Measurements from ENCODE around the gene CTBP2.
"Not testable (repeated sequence)": the region's sequence is repeated elsewhere in the genome, so short reads cannot be mapped to it uniquely, and the experiment has no call there.

CTBP2 gene

DNA sequence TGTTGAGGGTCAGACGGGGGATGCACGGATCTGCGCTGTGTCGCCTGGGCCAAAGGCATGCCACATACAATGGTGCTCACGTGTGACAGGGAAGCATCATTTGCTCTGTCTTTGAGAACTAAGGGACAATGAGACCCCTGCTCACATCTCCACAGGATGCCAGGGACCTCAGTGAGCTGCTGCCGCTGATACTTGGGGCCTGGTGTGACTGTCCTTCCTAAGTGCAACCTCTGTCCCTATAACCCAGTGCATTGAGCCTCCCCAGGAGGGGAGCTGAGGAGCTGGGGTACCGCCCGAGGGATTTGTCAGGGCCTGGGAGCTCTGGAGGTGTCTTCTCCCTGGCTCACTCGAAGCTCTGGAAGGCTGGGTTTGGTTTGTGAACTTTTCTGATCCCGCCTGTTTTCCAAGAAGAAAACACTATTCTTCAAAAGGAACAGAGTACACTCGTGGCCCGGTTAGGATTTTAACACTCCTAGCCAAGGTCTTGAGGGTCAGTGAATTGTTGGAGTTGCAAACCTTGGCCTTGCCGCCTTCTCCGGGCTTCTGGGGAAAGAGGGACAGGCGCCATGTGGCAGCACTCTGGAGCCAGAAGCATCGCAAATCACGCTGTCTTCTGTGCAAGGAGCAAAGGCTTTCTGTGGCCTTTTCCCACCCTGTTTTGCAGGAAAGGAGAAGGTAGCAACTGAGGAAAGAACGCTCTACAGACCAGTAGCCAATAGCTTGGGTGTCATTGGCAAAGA lies 26.2 kb upstream of the CTBP2 start:
- Histone ChIP-seq H3K4me3 (ENCODE audit: extremely low read depth, insufficient read depth, low read length, poor library complexity, severe bottlenecking) (no peak overlapping the region), H3K27ac (ENCODE audit: low read depth, low read length, severe bottlenecking) (no peak overlapping the region), H3K9me3 (ENCODE audit: control insufficient read depth, low read length) (no peaks in the 10 kb centered on the region), H3K4me1 (ENCODE audit: control insufficient read depth, insufficient read depth, low read length, poor library complexity, severe bottlenecking) (no peaks in the 10 kb centered on the region), H3K36me3 (ENCODE audit: control insufficient read depth, insufficient read depth, low read length) (no peaks in the 10 kb centered on the region)
- 88 to 96% methylated on average over 14 to 17 of the region's 18 CpGs for WGBS, 2 experiments (ENCODE audit: insufficient coverage in 2 of 2)

DNA sequence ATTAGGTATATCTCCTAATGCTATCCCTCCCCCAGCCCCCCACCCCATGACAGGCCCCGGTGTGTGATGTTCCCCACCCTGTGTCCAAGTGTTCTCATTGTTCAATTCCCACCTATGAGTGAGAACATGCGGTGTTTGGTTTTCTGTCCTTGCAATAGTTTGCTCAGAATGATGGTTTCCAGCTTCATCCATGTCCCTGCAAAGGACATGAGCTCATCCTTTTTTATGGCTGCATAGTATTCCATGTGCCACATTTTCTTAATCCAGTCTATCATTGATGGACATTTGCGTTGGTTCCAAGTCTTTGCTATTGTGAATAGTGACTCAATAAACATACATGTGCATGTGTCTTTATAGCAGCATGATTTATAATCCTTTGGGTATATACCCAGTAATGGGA lies 18.7 kb upstream of the CTBP2 start:
- no CpG with 5 or more reads among the region's 3 CpGs for WGBS, 2 experiments (ENCODE audit: insufficient coverage in 2 of 2)
- not testable (repeated sequence) for H3K27ac ChIP-seq (ENCODE audit: low read depth, low read length, severe bottlenecking); H3K4me1 ChIP-seq (ENCODE audit: control insufficient read depth, insufficient read depth, low read length, poor library complexity, severe bottlenecking); H3K9me3 ChIP-seq (ENCODE audit: control insufficient read depth, low read length); H3K4me3 ChIP-seq (ENCODE audit: extremely low read depth, insufficient read depth, low read length, poor library complexity, severe bottlenecking); H3K36me3 ChIP-seq (ENCODE audit: control insufficient read depth, insufficient read depth, low read length)

DNA sequence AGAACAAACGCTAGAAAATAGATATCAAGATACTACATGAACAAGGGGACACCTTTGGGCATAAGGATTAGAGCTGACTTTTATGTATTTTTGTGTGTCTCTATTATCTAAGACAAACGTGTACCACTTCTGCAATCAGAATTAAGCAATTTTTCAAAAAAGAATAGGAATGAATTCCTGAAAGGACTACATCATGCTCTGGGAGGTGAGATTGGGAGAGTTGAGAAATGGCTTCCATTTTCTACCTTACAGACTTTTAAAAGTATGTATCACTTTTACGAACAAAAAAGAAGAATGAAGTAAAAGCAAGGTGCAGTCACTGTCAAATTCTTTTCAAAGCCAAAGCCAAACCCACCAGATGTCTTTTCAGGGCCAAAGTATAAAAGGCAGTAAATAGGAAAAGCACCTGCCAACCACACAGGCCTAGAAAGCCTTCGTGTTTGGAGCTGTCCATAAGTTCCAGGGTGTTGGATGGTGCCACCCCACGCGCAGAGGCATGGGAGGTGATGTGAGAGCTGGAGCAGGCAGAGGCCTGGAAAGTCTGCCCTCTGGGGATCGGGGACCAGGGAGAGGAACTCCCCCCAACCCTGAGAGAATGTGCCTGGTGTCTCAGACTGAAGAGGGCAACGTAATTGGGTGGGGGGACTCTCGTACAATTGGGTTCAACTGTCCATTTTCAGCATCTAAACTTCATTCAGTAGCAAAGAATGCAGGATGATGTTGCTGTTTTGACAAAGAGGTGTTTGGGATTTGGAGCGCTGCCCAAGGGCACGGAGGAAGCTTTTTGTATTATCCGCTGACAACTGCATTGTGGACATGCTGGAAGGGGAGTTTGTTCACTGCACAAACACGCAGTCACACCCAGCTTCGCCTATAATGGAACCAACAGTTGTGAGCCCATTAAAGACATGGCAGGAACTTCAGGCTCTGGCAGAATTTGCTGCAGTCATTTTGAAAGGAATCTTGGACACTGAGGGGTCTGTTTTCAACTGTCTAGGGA lies 17.6 kb upstream of the CTBP2 start:
- Histone ChIP-seq H3K27ac (ENCODE audit: low read depth, low read length, severe bottlenecking) (no peak overlapping the region), H3K4me3 (ENCODE audit: extremely low read depth, insufficient read depth, low read length, poor library complexity, severe bottlenecking) (no peak overlapping the region), H3K9me3 (ENCODE audit: control insufficient read depth, low read length) (no peaks in the 10 kb centered on the region), H3K4me1 (ENCODE audit: control insufficient read depth, insufficient read depth, low read length, poor library complexity, severe bottlenecking) (no peaks in the 10 kb centered on the region), H3K36me3 (ENCODE audit: control insufficient read depth, insufficient read depth, low read length) (no peaks in the 10 kb centered on the region)
- WGBS, 2 experiments (ENCODE audit: insufficient coverage in 2 of 2): 89 to 100% methylated on average over 7 to 10 of the region's 14 CpGs

DNA sequence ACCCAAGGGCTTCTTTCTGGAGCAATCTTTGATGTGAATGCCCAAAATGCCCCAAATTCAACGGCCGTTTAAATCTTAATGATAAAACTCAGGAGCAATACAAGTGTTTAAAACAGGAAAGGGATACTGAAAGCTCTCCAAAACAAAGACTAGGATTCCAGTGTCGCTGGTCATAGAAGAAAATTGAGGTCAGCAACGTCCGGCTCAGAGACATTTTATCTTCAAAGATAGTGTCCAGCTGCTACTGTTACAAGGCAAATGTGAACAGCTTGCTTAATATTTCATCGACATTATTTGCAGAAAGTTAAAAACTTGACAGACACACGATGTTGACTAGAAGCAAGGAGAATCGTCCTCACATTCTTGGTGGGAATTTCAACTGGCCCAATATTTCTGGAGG lies 15.4 kb upstream of the CTBP2 start:
- peaks cover under 1% of the 10 kb centered on the region for H3K4me1 ChIP-seq (ENCODE audit: control insufficient read depth, insufficient read depth, low read length, poor library complexity, severe bottlenecking)
- no peaks in the 10 kb centered on the region for H3K36me3 ChIP-seq (ENCODE audit: control insufficient read depth, insufficient read depth, low read length)
- 82 to 92% methylated on average over 6 to 8 of the region's 8 CpGs for WGBS, 2 experiments (ENCODE audit: insufficient coverage in 2 of 2)
- H3K4me3 ChIP-seq (ENCODE audit: extremely low read depth, insufficient read depth, low read length, poor library complexity, severe bottlenecking): no peak overlapping the region
- no peak overlapping the region for H3K27ac ChIP-seq (ENCODE audit: low read depth, low read length, severe bottlenecking)
- H3K9me3 ChIP-seq (ENCODE audit: control insufficient read depth, low read length): no peaks in the 10 kb centered on the region

DNA sequence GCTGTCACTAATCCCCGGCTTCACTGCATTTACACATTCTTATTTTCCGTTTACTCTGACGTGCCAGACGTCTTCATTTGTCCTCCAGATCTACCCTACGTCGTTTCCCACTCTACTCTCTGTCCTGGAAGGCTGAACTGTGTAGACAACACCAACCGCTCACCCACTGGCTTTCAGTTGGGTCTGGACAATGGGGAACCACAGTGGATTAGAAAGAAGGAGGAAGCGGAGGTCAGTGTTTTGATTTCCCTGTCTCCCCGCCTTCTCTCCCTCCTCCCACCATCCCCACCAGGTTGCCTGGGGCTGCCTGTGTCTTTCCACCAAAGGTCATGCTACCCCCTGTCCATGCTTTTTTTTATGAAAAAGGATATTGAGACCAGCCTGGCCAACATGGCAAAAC lies 14.0 kb upstream of the CTBP2 start:
- WGBS, 2 experiments (ENCODE audit: insufficient coverage in 2 of 2): 64 to 72% methylated on average over 6 of the region's 9 CpGs
- no peak overlapping the region for H3K27ac ChIP-seq (ENCODE audit: low read depth, low read length, severe bottlenecking)
- H3K4me3 ChIP-seq (ENCODE audit: extremely low read depth, insufficient read depth, low read length, poor library complexity, severe bottlenecking): no peak overlapping the region
- H3K36me3 ChIP-seq (ENCODE audit: control insufficient read depth, insufficient read depth, low read length): no peaks in the 10 kb centered on the region
- H3K4me1 ChIP-seq (ENCODE audit: control insufficient read depth, insufficient read depth, low read length, poor library complexity, severe bottlenecking): peaks cover 4% of the 10 kb centered on the region
- H3K9me3 ChIP-seq (ENCODE audit: control insufficient read depth, low read length): no peaks in the 10 kb centered on the region

DNA sequence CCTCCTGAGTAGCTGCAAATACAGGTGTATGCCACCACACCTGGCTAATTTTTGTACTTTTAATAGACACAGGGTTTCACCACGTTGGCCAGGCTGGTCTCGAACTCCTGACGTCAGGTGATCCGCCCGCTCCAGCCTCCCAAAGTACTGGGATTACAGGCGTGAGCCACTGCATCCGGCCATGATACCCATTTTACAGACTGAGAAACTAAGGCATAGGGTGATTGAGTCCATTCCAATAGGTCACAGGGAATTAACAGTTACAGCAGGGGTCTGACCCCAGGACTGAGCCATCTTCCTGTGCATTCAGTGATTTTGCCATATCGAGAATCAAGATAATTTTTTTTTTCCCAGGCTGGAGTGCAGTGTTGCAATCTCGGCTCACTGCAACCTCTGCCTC lies 12.3 kb upstream of the CTBP2 start:
- 96% methylated on average over 9 of the region's 9 CpGs for WGBS, 2 experiments (ENCODE audit: insufficient coverage in 2 of 2)

DNA sequence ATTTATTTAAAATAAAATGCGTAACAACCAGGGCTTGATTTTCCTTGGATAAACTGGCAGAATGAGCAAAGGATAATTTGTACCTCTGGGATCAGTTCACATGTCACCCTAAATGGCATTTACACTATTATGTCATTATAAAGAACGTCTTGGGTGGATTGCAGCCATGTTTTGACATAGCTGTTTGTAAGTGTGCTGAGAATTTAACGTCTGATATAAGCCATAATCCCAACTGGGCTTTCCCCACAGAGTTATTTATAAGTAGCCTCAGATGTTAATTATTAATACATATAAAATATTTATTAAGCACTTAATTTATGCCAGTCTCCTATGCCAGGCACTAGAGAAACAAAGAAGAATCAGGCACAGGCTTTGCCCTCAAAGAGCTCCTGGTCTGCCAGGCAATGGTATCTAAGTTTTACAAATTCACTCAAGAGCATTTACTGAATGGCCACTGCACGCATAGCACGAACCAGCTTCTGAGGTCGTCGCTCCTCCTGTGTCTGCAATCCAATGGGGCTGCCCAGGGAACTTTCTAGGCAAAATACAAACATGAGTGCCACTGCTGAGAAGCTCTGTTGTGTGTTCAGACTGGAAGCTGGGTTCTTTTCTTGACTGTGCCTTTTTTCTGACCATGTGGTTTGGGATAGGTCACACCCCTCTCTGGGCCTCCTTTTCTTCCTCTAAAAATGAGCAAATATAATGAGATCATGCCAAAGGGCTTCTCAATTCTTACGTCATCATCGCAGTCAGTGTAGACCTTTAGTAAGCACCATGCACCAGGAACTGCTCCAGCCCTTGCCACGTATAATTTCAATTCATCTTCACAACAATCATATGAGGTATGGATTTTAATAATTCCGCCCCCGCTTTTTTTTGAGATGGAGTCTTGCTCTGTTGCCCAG lies 11.3 kb upstream of the CTBP2 start:
- no peaks in the 10 kb centered on the region for H3K9me3 ChIP-seq (ENCODE audit: control insufficient read depth, low read length)
- H3K4me3 ChIP-seq (ENCODE audit: extremely low read depth, insufficient read depth, low read length, poor library complexity, severe bottlenecking): no peak overlapping the region
- H3K36me3 ChIP-seq (ENCODE audit: control insufficient read depth, insufficient read depth, low read length): no peaks in the 10 kb centered on the region
- peaks cover 4% of the 10 kb centered on the region for H3K4me1 ChIP-seq (ENCODE audit: control insufficient read depth, insufficient read depth, low read length, poor library complexity, severe bottlenecking)
- 79 to 85% methylated on average over 4 to 7 of the region's 12 CpGs for WGBS, 2 experiments (ENCODE audit: insufficient coverage in 2 of 2)
- no peak overlapping the region for H3K27ac ChIP-seq (ENCODE audit: low read depth, low read length, severe bottlenecking)

More for the DNA sequence above, 12.3 kb upstream of the CTBP2 start:
- H3K4me3 ChIP-seq (ENCODE audit: extremely low read depth, insufficient read depth, low read length, poor library complexity, severe bottlenecking): no peak overlapping the region
- no peak overlapping the region for H3K27ac ChIP-seq (ENCODE audit: low read depth, low read length, severe bottlenecking)
- no peaks in the 10 kb centered on the region for H3K9me3 ChIP-seq (ENCODE audit: control insufficient read depth, low read length)
- no peaks in the 10 kb centered on the region for H3K36me3 ChIP-seq (ENCODE audit: control insufficient read depth, insufficient read depth, low read length)
- H3K4me1 ChIP-seq (ENCODE audit: control insufficient read depth, insufficient read depth, low read length, poor library complexity, severe bottlenecking): peaks cover 4% of the 10 kb centered on the region

DNA sequence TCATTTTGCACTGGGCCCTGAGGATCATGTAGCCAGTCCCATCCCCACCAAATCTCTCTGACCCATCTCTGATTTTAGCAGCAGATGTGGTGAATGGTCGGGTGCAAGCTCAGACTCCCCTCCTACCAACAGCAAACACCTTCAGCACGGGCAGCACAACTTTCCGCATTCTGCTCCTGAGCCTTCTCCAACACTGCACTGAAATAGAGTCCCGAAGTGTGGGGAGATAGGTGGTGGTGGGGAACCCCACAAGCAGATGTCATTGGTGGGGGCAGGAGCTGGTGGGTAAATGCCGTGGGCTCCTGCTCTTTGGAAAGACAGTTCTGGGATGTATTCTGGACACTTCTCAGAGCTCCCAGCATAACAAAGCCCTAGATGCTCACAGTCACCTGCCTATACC lies 9.6 kb upstream of the CTBP2 start:
- WGBS, 2 experiments (ENCODE audit: insufficient coverage in 2 of 2): 93 to 100% methylated on average over 1 to 2 of the region's 5 CpGs
- Histone ChIP-seq H3K27ac (ENCODE audit: low read depth, low read length, severe bottlenecking) (no peak overlapping the region), H3K9me3 (ENCODE audit: control insufficient read depth, low read length) (no peaks in the 10 kb centered on the region), H3K36me3 (ENCODE audit: control insufficient read depth, insufficient read depth, low read length) (no peaks in the 10 kb centered on the region), H3K4me3 (ENCODE audit: extremely low read depth, insufficient read depth, low read length, poor library complexity, severe bottlenecking) (no peak overlapping the region), H3K4me1 (ENCODE audit: control insufficient read depth, insufficient read depth, low read length, poor library complexity, severe bottlenecking) (peaks cover 4% of the 10 kb centered on the region)

DNA sequence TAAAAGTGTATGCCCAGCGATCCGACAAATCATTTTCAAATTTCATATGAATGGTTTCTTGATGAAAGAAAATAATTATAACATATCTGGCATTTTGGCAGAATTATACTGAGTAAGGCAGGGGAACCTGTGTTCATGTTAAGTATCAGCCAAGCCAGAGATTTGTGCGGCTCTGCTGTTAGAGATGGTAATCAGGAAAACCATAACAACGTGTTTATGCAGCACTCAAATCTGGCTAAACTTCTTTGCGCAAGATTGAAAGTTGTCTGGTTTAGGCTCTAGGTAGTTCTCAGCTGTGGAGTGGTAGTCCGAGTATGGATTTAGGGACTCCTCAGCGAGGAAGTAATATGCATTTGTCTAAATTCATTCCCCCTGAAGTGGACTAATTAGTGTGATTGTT lies 8.9 kb upstream of the CTBP2 start:
- H3K4me3 ChIP-seq (ENCODE audit: extremely low read depth, insufficient read depth, low read length, poor library complexity, severe bottlenecking): no peak overlapping the region
- 84 to 88% methylated on average over 4 of the region's 7 CpGs for WGBS, 2 experiments (ENCODE audit: insufficient coverage in 2 of 2)
- no peaks in the 10 kb centered on the region for H3K36me3 ChIP-seq (ENCODE audit: control insufficient read depth, insufficient read depth, low read length)
- H3K27ac ChIP-seq (ENCODE audit: low read depth, low read length, severe bottlenecking): no peak overlapping the region
- H3K4me1 ChIP-seq (ENCODE audit: control insufficient read depth, insufficient read depth, low read length, poor library complexity, severe bottlenecking): peaks cover 4% of the 10 kb centered on the region
- H3K9me3 ChIP-seq (ENCODE audit: control insufficient read depth, low read length): no peaks in the 10 kb centered on the region

DNA sequence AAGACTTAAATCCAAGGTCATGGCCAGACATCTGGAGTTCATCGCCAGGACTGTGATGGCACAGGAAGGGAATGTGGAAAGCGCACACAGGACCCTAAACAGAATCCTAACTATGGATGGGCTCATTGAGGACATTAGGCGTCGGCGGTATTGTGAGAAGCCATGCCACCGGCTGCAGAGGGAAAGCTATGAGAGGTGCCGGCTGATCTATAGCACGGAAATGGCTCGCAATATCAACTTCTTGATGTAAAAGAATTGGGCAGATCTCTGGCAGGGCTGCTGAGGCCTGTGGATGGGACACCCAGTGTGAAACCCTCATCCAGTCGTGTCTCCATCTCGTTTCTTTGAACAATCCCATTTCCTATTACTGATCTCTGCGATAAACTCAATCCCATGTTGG lies 6.3 kb upstream of the CTBP2 start:
- no peak overlapping the region for H3K4me3 ChIP-seq (ENCODE audit: extremely low read depth, insufficient read depth, low read length, poor library complexity, severe bottlenecking)
- 93% methylated on average over 9 to 11 of the region's 12 CpGs for WGBS, 2 experiments (ENCODE audit: insufficient coverage in 2 of 2)
- H3K4me1 ChIP-seq (ENCODE audit: control insufficient read depth, insufficient read depth, low read length, poor library complexity, severe bottlenecking): peaks cover 8% of the 10 kb centered on the region
- H3K36me3 ChIP-seq (ENCODE audit: control insufficient read depth, insufficient read depth, low read length): no peaks in the 10 kb centered on the region
- H3K9me3 ChIP-seq (ENCODE audit: control insufficient read depth, low read length): no peaks in the 10 kb centered on the region
- H3K27ac ChIP-seq (ENCODE audit: low read depth, low read length, severe bottlenecking): no peak overlapping the region

Measured in mesodermal cell (in vitro differentiated cells).